Measurements from ENCODE around the gene POU3F1.
"Not testable (repeated sequence)": the region's sequence is repeated elsewhere in the genome, so short reads cannot be mapped to it uniquely, and the experiment has no call there.

POU3F1 gene

GRCh38 chr1:38046884-38047602 lies 450 bp upstream of the POU3F1 start:
- DNase-seq, result peak; percentile 93

- DNase-seq, result peak; percentile 69
These were observed 926 bp downstream of the POU3F1 start for GRCh38 chr1:38045401-38046332.

GRCh38 chr1:38044221-38045215 lies 2.1 kb downstream of the POU3F1 start:
- no peak for DNase-seq

GRCh38 chr1:38043036-38043747 lies 3.4 kb downstream of the POU3F1 start:
- DNase-seq, result no peak

GRCh38 chr1:38041936-38042834 lies 4.4 kb downstream of the POU3F1 start:
- DNase-seq, result no peak

- no peak for DNase-seq
These were observed 7.1 kb downstream of the POU3F1 start for GRCh38 chr1:38039331-38040088.

GRCh38 chr1:38038861-38039260 lies 7.7 kb downstream of the POU3F1 start:
- DNase-seq, result no peak

- DNase-seq, result peak; percentile 66
These were observed 9.2 kb downstream of the POU3F1 start for GRCh38 chr1:38037221-38037939.

- no peak for DNase-seq
These were observed 11.7 kb downstream of the POU3F1 start for GRCh38 chr1:38034871-38035270.

GRCh38 chr1:38032992-38033391 lies 13.6 kb downstream of the POU3F1 start:
- DNase-seq, result not testable (repeated sequence)

GRCh38 chr1:38031513-38031866 lies 15.1 kb downstream of the POU3F1 start:
- DNase-seq, result no peak

GRCh38 chr1:38030596-38031512 lies 15.7 kb downstream of the POU3F1 start:
- no peak for DNase-seq

GRCh38 chr1:38029685-38030511 lies 16.7 kb downstream of the POU3F1 start:
- DNase-seq, result no peak

GRCh38 chr1:38029081-38029681 lies 17.4 kb downstream of the POU3F1 start:
- DNase-seq, result peak; percentile 59

- DNase-seq, result no peak
These were observed 17.9 kb downstream of the POU3F1 start for GRCh38 chr1:38028671-38029070.

- peak; percentile 43 for DNase-seq
These were observed 18.4 kb downstream of the POU3F1 start for GRCh38 chr1:38028105-38028591.
